HL-60 (cell line): ENCODE data around the gene LAMA3.
A peak's percentile ranks its signal among the peaks of the same experiment; 100 is the strongest.

Experiments used
- DNase-seq, 2 experiments: peaks; one replicate each; pipeline ENCODE4 v3.0.0-alpha.2; 2010 to 2020; ENCODE audit warnings: low read depth in 1 of 2, low spot score in 1 of 2
- H3K27ac ChIP-seq: fragments of 250-450 bp; sonication (Bioruptor Pico); replicated peaks from 2 replicates; pipeline ENCODE4 v1.5.1; 2020; ENCODE audit warnings: mild to moderate bottlenecking, moderate library complexity
- H3K27me3 ChIP-seq: fragments of 250-450 bp; sonication (Bioruptor Pico); 2 replicates; pipeline ENCODE4 v1.5.1; 2021; ENCODE audit warnings: mild to moderate bottlenecking, moderate library complexity; ENCODE audit not compliant: insufficient read depth, poor library complexity, severe bottlenecking
- H3K4me3 ChIP-seq: replicated peaks from 2 replicates; pipeline ENCODE4 v1.5.1; 2011; ENCODE audit warnings: mild to moderate bottlenecking, control low read depth, low read length; ENCODE audit not compliant: insufficient read depth
- CTCF ChIP-seq: IDR thresholded peaks from one replicate; pipeline ENCODE4 v1.5.1; 2011; ENCODE audit warnings: low read length, control low read depth, inconsistent platforms; ENCODE audit not compliant: insufficient read depth
- GABPA ChIP-seq: IDR thresholded peaks from 2 replicates; pipeline ENCODE4 v1.6.1; 2012; ENCODE audit warnings: low read depth
- POLR2AphosphoS5 ChIP-seq: IDR thresholded peaks from 2 replicates; pipeline ENCODE4 v1.6.1; 2012; ENCODE audit warnings: low read depth
- REST ChIP-seq: IDR thresholded peaks from 2 replicates; pipeline ENCODE4 v1.6.1; 2012; ENCODE audit warnings: low read depth; ENCODE audit not compliant: insufficient replicate concordance
- SPI1 ChIP-seq: IDR thresholded peaks from 2 replicates; pipeline ENCODE4 v1.6.1; 2012; ENCODE audit warnings: low read depth, mild to moderate bottlenecking, borderline replicate concordance

Gene LAMA3

GRCh38 chr18:23968638-23969604, 279.7 kb downstream of the LAMA3 start:
- no peak for DNase-seq
- H3K4me3 ChIP-seq = no peak overlapping the region
- H3K27me3 ChIP-seq = no peaks in the 10 kb centered on the region
- H3K27ac ChIP-seq = no peak overlapping the region
- TF ChIP-seq SPI1 (no peak), REST (no peak), GABPA (no peak), POLR2AphosphoS5 (no peak), CTCF (no peak)

GRCh38 chr18:23969664-23970063, 280.4 kb downstream of the LAMA3 start:
- DNase-seq = no peak
- no peak for TF ChIP-seq GABPA
- no peak for TF ChIP-seq POLR2AphosphoS5
- no peak for TF ChIP-seq SPI1
- no peak for TF ChIP-seq CTCF
- no peak for TF ChIP-seq REST
- Histone ChIP-seq H3K27ac (no peak overlapping the region), H3K27me3 (no peaks in the 10 kb centered on the region), H3K4me3 (no peak overlapping the region)

GRCh38 chr18:23970161-23971096, 281.2 kb downstream of the LAMA3 start:
- Histone ChIP-seq H3K27ac (no peak overlapping the region), H3K27me3 (no peaks in the 10 kb centered on the region), H3K4me3 (no peak overlapping the region)
- peak in 1 of 2 experiments; percentile 24 for DNase-seq
- TF ChIP-seq REST (no peak), CTCF (no peak), SPI1 (peak; percentile 20; the same call in 1 of the 2 replicates)
